ENCODE results near the gene IP6K3. TPM values are rescaled to one million over a fixed set of nuclear protein-coding genes. Genes with fewer than 3 reads are reported as not detected.

Gene IP6K3
- polyA plus RNA-seq, 1 donor (not counting 4 experiments of a cell fraction or from before 2014, with no cell fraction given): not detected

DNA sequence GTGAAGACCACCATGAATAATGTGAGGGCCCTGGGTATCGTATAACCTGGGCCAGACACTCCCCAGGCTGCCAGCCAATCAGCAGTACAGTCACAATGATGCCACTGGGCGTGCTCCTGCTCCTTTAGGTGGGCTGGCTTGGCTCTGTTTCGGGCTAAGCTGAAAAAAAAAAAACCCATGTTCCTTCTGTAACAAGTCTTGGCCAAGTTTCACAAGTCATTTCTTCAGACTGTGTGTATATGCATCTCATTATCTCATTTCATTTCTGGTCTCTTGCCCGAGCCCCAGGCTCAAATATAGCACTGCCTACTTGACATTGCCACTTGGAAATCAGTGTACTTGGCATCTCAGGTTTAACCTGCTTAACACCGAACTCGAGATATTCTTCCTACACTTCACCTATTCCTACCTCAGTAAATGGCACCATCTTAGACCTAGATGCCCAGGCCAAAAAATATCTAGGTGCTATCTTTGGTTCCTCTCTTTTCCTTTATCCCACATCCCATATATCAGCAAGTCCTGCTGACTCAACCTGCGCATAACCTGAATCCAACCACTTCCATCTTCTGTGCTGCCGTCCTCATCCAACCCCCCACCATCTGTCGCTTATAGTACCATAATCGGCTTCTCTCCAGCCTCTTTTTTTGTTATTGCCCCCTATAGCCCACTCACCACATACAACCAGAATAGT, 37.0 kb downstream of the IP6K3 start:
- peaks cover 2% of the 10 kb centered on the region for H3K9me1 ChIP-seq (ENCODE audit: control insufficient read depth, extremely low read depth, insufficient read depth, low read length)
- no peak overlapping the region for H3K9ac ChIP-seq (ENCODE audit: control insufficient read depth, extremely low read depth, insufficient read depth, low read length)
- peak overlapping the region; percentile 100 for H3K4me2 ChIP-seq (ENCODE audit: control insufficient read depth, extremely low read depth, insufficient read depth, low read depth, low read length)
- H2AFZ ChIP-seq (ENCODE audit: control insufficient read depth, low read length): no peak overlapping the region
- FAIRE-seq (no peak), DNase-seq (ENCODE audit: low read depth, low spot score) (no peak)
- no peaks in the 10 kb centered on the region for H3K9me3 ChIP-seq (ENCODE audit: control insufficient read depth, low read depth, low read length)
- TF ChIP-seq, protein P1, sequence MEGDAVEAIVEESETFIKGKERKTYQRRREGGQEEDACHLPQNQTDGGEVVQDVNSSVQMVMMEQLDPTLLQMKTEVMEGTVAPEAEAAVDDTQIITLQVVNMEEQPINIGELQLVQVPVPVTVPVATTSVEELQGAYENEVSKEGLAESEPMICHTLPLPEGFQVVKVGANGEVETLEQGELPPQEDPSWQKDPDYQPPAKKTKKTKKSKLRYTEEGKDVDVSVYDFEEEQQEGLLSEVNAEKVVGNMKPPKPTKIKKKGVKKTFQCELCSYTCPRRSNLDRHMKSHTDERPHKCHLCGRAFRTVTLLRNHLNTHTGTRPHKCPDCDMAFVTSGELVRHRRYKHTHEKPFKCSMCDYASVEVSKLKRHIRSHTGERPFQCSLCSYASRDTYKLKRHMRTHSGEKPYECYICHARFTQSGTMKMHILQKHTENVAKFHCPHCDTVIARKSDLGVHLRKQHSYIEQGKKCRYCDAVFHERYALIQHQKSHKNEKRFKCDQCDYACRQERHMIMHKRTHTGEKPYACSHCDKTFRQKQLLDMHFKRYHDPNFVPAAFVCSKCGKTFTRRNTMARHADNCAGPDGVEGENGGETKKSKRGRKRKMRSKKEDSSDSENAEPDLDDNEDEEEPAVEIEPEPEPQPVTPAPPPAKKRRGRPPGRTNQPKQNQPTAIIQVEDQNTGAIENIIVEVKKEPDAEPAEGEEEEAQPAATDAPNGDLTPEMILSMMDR (optimal IDR thresholded peaks at IDR 0.05 in 1 of 3, IDR thresholded peaks at IDR 0.05 in 1 of 3, conservative IDR thresholded peaks at IDR 0.05 in 1 of 3; ENCODE audit: extremely low read depth in 1 of 3, insufficient read depth in 2 of 3, low read length in 3 of 3): no peak
- no peak for TF ChIP-seq EZH2 (IDR thresholded peaks at IDR 0.05; ENCODE audit: low read length)
- peak overlapping the region in 1 of 3 experiments; percentile 93 for H3K4me3 ChIP-seq (ENCODE audit: control insufficient read depth in 2 of 3, extremely low read depth in 1 of 3, insufficient read depth in 2 of 3, low read depth in 1 of 3, low read length in 3 of 3)
- peaks cover 34% of the 10 kb centered on the region for H3K4me1 ChIP-seq (ENCODE audit: control insufficient read depth, extremely low read depth, insufficient read depth, low read length)
- dilution Hi-C loops (cut with MboI; ENCODE audit: extremely low pct_ligation_motif_present, low sequenced_read_pairs): no loop called here
- no peaks in the 10 kb centered on the region for H3K27me3 ChIP-seq (ENCODE audit: control insufficient read depth, extremely low read depth, insufficient read depth, low read length)
- peaks cover 11 to 34% of the 10 kb centered on the region in 2 experiments for H3K36me3 ChIP-seq (ENCODE audit: control insufficient read depth in 2 of 2, extremely low read depth in 1 of 2, insufficient read depth in 2 of 2, low read length in 2 of 2)
- peaks cover 16% of the 10 kb centered on the region for H3K79me2 ChIP-seq (ENCODE audit: control insufficient read depth, insufficient read depth, low read length)
- no peak overlapping the region for H3K27ac ChIP-seq (ENCODE audit: control insufficient read depth, insufficient read depth, low read length)
- no peaks in the 10 kb centered on the region for H4K20me1 ChIP-seq (ENCODE audit: control insufficient read depth, extremely low read depth, insufficient read depth, low read length)

DNA sequence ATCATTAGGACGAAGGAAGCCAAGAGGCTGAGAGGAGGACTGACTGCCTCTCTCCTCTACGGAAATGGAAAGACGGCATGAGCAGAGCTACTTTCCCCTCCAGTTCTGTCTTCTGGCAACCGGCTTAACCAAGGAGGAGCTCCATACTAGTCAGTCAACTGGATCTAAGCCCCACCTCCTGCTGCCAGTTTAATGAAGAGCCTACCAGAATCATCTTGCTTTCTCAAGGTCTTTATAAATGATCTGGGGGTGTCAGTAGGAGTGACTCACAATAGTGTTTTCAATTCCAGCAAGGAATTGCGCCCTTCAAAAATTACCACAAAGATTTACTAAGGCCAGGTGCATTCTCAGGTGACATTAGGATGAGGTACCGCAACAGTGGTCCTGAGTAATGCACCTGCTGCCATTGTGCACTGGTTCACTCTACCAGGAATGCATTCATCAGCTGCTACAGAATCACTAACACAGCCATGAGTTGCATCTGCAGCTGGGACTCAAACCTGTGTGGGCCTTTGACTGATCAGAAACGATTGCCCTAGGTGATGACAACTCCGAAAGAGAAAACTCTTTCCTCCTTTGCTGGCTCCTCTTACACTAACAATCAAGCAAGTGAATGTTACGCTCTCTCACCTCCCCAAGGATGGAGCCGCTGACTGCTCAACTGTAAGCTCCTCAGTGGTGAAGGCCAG, 38.0 kb downstream of the IP6K3 start:
- Histone ChIP-seq H3K27me3 (ENCODE audit: control insufficient read depth, extremely low read depth, insufficient read depth, low read length) (no peaks in the 10 kb centered on the region), H3K4me1 (ENCODE audit: control insufficient read depth, extremely low read depth, insufficient read depth, low read length) (peaks cover 34% of the 10 kb centered on the region), H3K36me3 (ENCODE audit: control insufficient read depth in 2 of 2, extremely low read depth in 1 of 2, insufficient read depth in 2 of 2, low read length in 2 of 2) (peaks cover 11 to 42% of the 10 kb centered on the region in 2 experiments), H3K9me3 (ENCODE audit: control insufficient read depth, low read depth, low read length) (no peaks in the 10 kb centered on the region), H3K4me3 (ENCODE audit: control insufficient read depth in 2 of 3, extremely low read depth in 1 of 3, insufficient read depth in 2 of 3, low read depth in 1 of 3, low read length in 3 of 3) (no peak overlapping the region), H3K27ac (ENCODE audit: control insufficient read depth, insufficient read depth, low read length) (no peak overlapping the region), H2AFZ (ENCODE audit: control insufficient read depth, low read length) (no peak overlapping the region), H3K9me1 (ENCODE audit: control insufficient read depth, extremely low read depth, insufficient read depth, low read length) (peaks cover 2% of the 10 kb centered on the region), H3K79me2 (ENCODE audit: control insufficient read depth, insufficient read depth, low read length) (peaks cover 16% of the 10 kb centered on the region), H3K4me2 (ENCODE audit: control insufficient read depth, extremely low read depth, insufficient read depth, low read depth, low read length) (no peak overlapping the region), H4K20me1 (ENCODE audit: control insufficient read depth, extremely low read depth, insufficient read depth, low read length) (no peaks in the 10 kb centered on the region), H3K9ac (ENCODE audit: control insufficient read depth, extremely low read depth, insufficient read depth, low read length) (no peak overlapping the region)
- no peak for DNase-seq (ENCODE audit: low read depth, low spot score)
- FAIRE-seq: no peak
- no peak for TF ChIP-seq EZH2 (IDR thresholded peaks at IDR 0.05; ENCODE audit: low read length)
- TF ChIP-seq, protein P1 (optimal IDR thresholded peaks at IDR 0.05 in 1 of 3, IDR thresholded peaks at IDR 0.05 in 1 of 3, conservative IDR thresholded peaks at IDR 0.05 in 1 of 3; ENCODE audit: extremely low read depth in 1 of 3, insufficient read depth in 2 of 3, low read length in 3 of 3): no peak
- dilution Hi-C loops (cut with MboI; ENCODE audit: extremely low pct_ligation_motif_present, low sequenced_read_pairs): no loop called here

Data from keratinocyte (primary cell).